ENCODE data around the gene CRHR1.

CRHR1 gene

GRCh38 chr17:45800816-45801215 lies 16.7 kb downstream of the CRHR1 start:
- H3K4me3 ChIP-seq (replicated peaks; ENCODE audit: insufficient read depth, low read length) = no peak overlapping the region
- no peak for DNase-seq (ENCODE audit: low read depth in 1 of 2, low spot score in 1 of 2)
- TF ChIP-seq REST (IDR thresholded peaks at IDR 0.05; ENCODE audit: insufficient replicate concordance, low read depth) = no peak
- no peak for TF ChIP-seq GABPA (IDR thresholded peaks at IDR 0.05; ENCODE audit: low read depth)
- TF ChIP-seq POLR2AphosphoS5 (IDR thresholded peaks at IDR 0.05; ENCODE audit: low read depth) = no peak
- TF ChIP-seq CTCF (IDR thresholded peaks at IDR 0.05; ENCODE audit: insufficient read depth, low read length) = no peak
- no peak for TF ChIP-seq SPI1 (IDR thresholded peaks at IDR 0.05; ENCODE audit: borderline replicate concordance, low read depth)
- peaks cover 2% of the 10 kb centered on the region for H3K27me3 ChIP-seq (ENCODE audit: insufficient read depth, poor library complexity, severe bottlenecking)
- no peak overlapping the region for H3K27ac ChIP-seq (replicated peaks)

GRCh38 chr17:45801421-45801820 lies 17.3 kb downstream of the CRHR1 start:
- peaks cover 2% of the 10 kb centered on the region for H3K27me3 ChIP-seq (ENCODE audit: insufficient read depth, poor library complexity, severe bottlenecking)
- no peak for TF ChIP-seq REST (IDR thresholded peaks at IDR 0.05; ENCODE audit: insufficient replicate concordance, low read depth)
- no peak for TF ChIP-seq CTCF (IDR thresholded peaks at IDR 0.05; ENCODE audit: insufficient read depth, low read length)
- no peak for TF ChIP-seq POLR2AphosphoS5 (IDR thresholded peaks at IDR 0.05; ENCODE audit: low read depth)
- TF ChIP-seq GABPA (IDR thresholded peaks at IDR 0.05; ENCODE audit: low read depth) = no peak
- no peak for TF ChIP-seq SPI1 (IDR thresholded peaks at IDR 0.05; ENCODE audit: borderline replicate concordance, low read depth)
- no peak for DNase-seq (ENCODE audit: low read depth in 1 of 2, low spot score in 1 of 2)
- H3K27ac ChIP-seq (replicated peaks) = no peak overlapping the region
- H3K4me3 ChIP-seq (replicated peaks; ENCODE audit: insufficient read depth, low read length) = no peak overlapping the region

GRCh38 chr17:45808845-45809244 lies 24.7 kb downstream of the CRHR1 start:
- Histone ChIP-seq H3K27ac (replicated peaks) (no peak overlapping the region), H3K27me3 (ENCODE audit: insufficient read depth, poor library complexity, severe bottlenecking) (no peaks in the 10 kb centered on the region), H3K4me3 (replicated peaks; ENCODE audit: insufficient read depth, low read length) (no peak overlapping the region)
- no peak for DNase-seq (ENCODE audit: low read depth in 1 of 2, low spot score in 1 of 2)
- TF ChIP-seq REST (IDR thresholded peaks at IDR 0.05; ENCODE audit: insufficient replicate concordance, low read depth) = no peak
- no peak for TF ChIP-seq CTCF (IDR thresholded peaks at IDR 0.05; ENCODE audit: insufficient read depth, low read length)
- no peak for TF ChIP-seq GABPA (IDR thresholded peaks at IDR 0.05; ENCODE audit: low read depth)
- TF ChIP-seq SPI1 (IDR thresholded peaks at IDR 0.05; ENCODE audit: borderline replicate concordance, low read depth) = no peak
- TF ChIP-seq POLR2AphosphoS5 (IDR thresholded peaks at IDR 0.05; ENCODE audit: low read depth) = no peak

All from HL-60 (cell line).